T47D (cell line): Measurements from ENCODE around the gene AGAP2.
A peak's percentile ranks its signal among the peaks of the same experiment; 100 is the strongest.

Source experiments
- DNase-seq, 2 experiments: peaks; one replicate each; pipeline versions ENCODE4 v3.0.0 to v3.0.0-alpha.2; 2011 to 2012; ENCODE audit warnings: low read depth in 1 of 2, low spot score in 1 of 2
- JUND ChIP-seq: IDR thresholded peaks from 2 replicates; pipeline ENCODE4 v1.6.1; 2012; ENCODE audit warnings: low read depth
- in situ Hi-C: cut with HindIII; loops from 2 replicates; pipeline ENCODE4 v1.10.0; 2016; ENCODE audit warnings: low sequenced_read_pairs, low pct_unique_long_range_greater_than_20kb

The AGAP2 gene

DNA sequence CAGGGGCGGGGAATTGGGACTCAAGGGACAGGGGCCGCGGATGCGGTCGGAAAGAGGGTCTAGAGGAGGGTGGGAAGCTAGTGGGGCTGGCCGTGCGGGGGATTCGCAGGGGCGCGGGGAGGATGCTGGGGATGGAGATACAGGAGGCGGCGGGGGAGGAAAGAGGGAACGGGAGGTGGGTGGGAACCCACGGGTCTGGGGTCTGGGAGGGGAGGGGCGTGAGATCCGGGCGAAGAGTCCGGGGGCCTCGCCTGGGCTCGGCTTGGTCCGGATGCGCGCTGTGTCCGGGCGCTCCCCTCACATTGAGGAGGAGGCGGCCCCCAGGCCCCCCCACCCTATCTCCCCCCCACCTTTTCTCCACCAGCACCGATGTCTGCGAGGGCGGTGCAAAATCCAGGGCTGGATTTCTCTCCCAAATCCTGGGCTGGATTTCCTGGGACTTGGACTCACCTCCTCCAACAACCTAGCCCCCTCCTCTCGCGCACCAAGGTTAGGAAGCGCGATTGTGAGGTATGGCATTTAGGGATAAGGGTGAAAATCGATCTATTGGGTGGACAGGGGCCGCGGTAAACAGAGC is at the start of gene AGAP2:
Gene AGAP2 (minus strand): TSS at position 82 of the 577 bp plus-strand sequence. CDS start 496 bp downstream, outside the sequence.
- peak in 1 of 2 experiments; percentile 42 for DNase-seq
- no peak for TF ChIP-seq JUND
- in situ Hi-C loops, result no loop called here

DNA sequence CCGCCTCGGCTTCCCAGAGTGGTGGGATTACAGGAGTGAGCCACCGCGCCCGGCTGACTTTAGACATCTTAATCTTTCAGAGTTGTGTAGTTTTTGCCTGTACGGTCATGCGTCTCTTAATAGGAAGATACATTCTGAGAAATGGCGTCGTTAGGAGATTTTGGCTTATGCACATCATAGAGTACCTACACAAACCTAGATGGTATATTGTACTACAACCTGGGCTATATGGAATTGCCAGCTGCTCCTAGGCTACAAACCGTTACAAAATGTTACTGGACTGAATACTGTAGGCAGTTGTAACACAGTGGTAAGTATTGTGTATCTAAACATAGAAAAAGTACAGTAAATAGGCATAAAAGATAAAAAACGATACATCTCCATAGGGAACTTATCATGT is 45.3 kb upstream of the AGAP2 start:
- in situ Hi-C loops, result no loop called here
- DNase-seq, result no peak
- no peak for TF ChIP-seq JUND

DNA sequence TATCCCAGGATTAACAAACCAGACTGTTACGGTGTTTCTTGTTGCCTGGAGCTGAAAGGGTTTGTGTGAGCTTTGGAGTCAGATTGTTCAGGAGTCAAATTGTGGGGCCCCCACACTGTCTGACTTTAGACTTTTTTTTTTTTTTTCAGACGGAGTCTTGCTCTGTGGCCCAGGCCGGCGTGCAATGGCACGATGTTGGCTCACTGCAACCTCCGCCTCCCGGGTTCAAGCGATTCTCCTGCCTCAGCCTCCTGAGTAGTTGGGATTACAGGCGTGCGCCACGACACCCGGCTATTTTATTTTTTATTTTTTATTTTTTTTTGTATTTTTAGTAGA is 44.9 kb upstream of the AGAP2 start:
- in situ Hi-C loops, result no loop called here
- DNase-seq, result no peak
- TF ChIP-seq JUND, result no peak

DNA sequence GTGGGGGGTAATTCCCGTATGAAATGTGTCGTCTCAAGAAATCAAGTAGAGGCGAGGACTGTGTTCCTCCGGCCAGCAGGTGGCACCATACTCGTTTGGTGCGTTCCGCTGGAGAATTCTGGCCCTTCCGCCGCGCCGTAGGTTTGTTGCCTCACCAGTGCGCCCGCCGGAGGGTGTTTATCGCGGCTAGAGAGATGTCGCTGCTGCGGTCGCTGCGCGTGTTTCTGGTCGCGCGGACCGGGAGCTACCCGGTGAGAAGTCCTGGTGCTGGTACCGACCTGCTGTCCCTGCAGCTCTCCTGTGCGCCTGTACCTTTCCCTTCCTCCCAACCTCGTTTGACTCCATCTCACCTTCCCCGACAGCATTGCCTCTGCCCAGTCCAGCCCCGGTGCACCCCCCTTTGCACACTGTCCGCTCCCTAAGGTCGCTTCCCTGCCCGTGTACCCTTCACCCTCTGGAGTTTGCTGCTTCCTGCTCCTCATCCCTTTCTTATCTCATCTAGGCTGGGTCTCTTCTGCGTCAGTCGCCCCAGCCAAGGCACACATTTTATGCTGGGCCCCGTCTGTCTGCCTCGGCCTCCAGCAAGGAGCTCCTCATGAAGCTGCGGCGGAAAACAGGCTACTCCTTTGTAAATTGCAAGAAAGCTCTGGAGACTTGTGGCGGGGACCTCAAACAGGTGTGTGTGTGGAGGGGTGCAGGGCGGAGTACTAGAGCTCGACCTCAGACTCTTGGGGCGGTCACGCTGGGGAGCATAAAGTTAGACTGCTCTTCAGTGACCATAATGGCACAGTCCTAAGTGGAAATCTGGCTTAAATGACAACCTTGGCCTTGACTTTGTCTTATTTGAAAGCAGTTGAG is 44.3 kb upstream of the AGAP2 start, which contains the start of gene TSFM:
Gene TSFM (plus strand): TSS at position 180 of the 858 bp plus-strand sequence. CDS start 15 bp downstream, at position 195.
- in situ Hi-C loops, result no loop called here
- peak; percentile 72 to 98 for DNase-seq
- no peak for TF ChIP-seq JUND

DNA sequence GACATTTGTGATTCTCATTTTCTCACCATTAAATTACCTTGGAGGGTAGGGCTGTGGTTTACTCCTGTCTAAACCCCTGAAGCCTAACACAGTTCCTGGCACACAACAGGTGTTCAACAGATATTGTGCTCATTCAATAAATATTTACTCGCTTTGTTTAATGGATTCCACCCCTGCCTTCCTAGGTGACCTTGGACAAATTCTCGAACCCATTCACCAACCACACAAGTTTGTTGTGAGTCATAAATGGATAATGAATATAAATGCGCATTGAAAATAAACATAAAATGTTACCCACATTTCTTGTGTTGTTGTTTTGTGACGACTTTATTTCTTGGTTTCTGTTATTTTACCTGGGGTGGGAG is 43.7 kb upstream of the AGAP2 start:
- in situ Hi-C loops, result no loop called here
- DNase-seq, result no peak
- no peak for TF ChIP-seq JUND

DNA sequence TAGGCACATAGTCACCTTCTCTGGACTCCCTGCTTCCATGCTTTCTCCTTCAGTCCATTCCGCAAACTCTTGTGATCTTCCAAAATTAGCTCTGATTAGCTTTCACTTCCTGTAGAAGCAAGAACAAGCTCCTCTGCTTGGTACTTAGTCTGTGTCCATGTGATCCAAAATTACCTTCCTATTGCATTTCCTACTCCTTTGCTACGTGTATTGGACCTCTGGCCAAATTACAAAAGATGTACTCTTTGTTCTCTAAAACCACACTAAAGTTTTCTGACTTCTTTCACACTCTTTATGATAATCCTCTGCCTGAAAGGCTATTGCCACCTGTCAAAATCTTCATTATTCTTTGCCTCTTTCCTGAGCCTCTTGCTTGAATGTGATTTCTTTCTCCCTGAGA is 43.3 kb upstream of the AGAP2 start:
- in situ Hi-C loops, result no loop called here
- DNase-seq, result no peak
- TF ChIP-seq JUND, result no peak

- no peak for DNase-seq
- no peak for TF ChIP-seq JUND
- in situ Hi-C loops, result no loop called here
These were observed 42.7 kb upstream of the AGAP2 start for GRCh38 chr12:57781244-57781643.

DNA sequence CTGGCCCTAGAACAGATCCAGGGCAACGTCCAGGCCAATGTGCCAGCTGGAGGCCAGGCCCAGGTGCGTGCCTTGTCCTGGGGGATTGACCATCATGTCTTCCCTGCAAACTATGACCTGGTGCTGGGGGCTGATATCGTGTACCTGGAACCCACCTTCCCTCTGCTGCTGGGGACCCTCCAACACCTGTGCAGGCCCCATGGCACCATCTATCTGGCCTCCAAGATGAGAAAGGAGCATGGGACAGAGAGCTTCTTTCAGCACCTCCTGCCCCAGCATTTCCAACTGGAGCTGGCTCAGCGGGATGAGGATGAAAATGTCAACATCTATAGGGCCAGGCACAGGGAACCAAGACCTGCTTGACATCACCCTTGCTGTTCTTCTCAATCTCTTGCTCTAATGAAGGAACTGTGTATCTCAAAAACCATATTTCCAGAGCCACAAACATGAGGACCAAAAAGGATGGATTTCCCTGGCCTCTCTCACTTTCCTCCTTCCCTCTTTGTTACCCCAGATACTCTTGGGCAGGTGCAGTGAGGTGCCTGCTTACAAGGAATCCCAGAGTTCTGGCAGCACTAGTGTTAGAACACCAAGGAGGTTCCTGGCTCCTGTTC is 41.8 kb upstream of the AGAP2 start:
- DNase-seq, result no peak
- in situ Hi-C loops, result no loop called here
- no peak for TF ChIP-seq JUND

- no peak for DNase-seq
- in situ Hi-C loops, result no loop called here
- no peak for TF ChIP-seq JUND
These were observed 41.2 kb upstream of the AGAP2 start for GRCh38 chr12:57779736-57780135.

- in situ Hi-C loops, result no loop called here
- TF ChIP-seq JUND, result no peak
- no peak for DNase-seq
These were observed 39.4 kb upstream of the AGAP2 start for GRCh38 chr12:57777911-57778310.

- in situ Hi-C loops, result no loop called here
- TF ChIP-seq JUND, result no peak
- DNase-seq, result no peak
These were observed 38.8 kb upstream of the AGAP2 start for GRCh38 chr12:57777367-57777766.

GRCh38 chr12:57776247-57776587 is 37.7 kb upstream of the AGAP2 start:
- in situ Hi-C loops, result no loop called here
- TF ChIP-seq JUND, result no peak
- DNase-seq, result no peak

DNA sequence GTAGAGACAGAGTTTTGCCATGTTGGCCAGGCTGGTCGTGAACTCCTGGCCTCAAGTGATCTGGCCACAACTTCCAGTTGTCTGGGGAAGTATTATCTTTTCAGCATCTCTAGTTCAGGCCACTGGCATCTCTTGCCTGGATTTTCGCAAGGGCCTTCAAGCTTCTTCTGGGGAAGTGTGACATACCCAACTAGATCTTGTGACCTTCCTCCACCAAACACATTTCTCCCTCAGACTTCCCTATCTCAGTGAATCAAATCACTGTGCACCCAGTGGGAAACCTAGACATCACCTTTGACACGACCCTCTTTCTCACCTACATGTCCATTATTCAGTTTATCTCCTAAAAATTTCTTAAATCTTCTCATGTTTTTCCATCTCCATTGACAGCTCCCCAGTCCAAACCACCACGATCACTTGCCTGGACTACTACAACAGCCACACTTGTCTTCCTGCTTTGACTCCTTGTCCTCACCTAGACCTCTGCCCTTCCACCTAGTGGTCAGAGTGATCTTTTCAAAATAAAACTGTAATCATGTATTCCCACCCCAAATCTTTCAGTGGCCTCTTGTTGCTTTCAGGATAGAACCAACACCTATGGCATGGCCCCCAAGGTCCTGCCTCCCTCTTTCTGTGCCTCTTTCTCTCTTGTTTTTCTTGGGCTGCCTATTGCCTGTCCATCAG is 37.2 kb upstream of the AGAP2 start:
- in situ Hi-C loops, result no loop called here
- no peak for TF ChIP-seq JUND
- DNase-seq, result no peak
